ENCODE measurements around the gene PIK3R3. TPM values are rescaled to one million over a fixed set of nuclear protein-coding genes. Genes with fewer than 3 reads are reported as not detected.
A peak's percentile ranks its signal among the peaks of the same experiment; 100 is the strongest.

Gene PIK3R3
- total and polyA plus RNA-seq, 9 of the 15 experiments (the other 6 are each of a cell fraction or from before 2014, with no cell fraction given): 1.4 to 7.7 (median 4.6) TPM

- TF ChIP-seq PBX2 (CRISPR knock-in tag; IDR thresholded peaks at IDR 0.05; ENCODE audit: low read depth) (no peak), PBX2 (tag; conservative IDR thresholded peaks at IDR 0.05; ENCODE audit: low read depth) (no peak), ATF1 (CRISPR knock-in tag; IDR thresholded peaks at IDR 0.05) (no peak), ATF1 (tag; IDR thresholded peaks at IDR 0.05) (peak; percentile 31; the same call in 1 of the 2 replicates), SRSF9 (IDR thresholded peaks at IDR 0.05; ENCODE audit: borderline replicate concordance, low read depth, low read length) (no peak), NKRF (IDR thresholded peaks at IDR 0.05; ENCODE audit: borderline replicate concordance) (peak; percentile 74; the same call in 1 of the 2 replicates), ERF (CRISPR knock-in tag; IDR thresholded peaks at IDR 0.05) (no peak), JUN (IDR thresholded peaks at IDR 0.05; ENCODE audit: borderline replicate concordance, low read depth, low read length) (no peak), JUN (CRISPR knock-in tag; IDR thresholded peaks at IDR 0.05; ENCODE audit: borderline replicate concordance) (0 out of 2 replicates have a peak, but pooled peaks have one; percentile 56), PPARD (CRISPR knock-in tag; IDR thresholded peaks at IDR 0.05) (no peak), E2F5 (CRISPR knock-in tag; IDR thresholded peaks at IDR 0.05) (no peak), TAF1 (IDR thresholded peaks at IDR 0.05; ENCODE audit: control insufficient read depth, extremely low read depth, insufficient read depth, low read length, severe bottlenecking) (no peak), TRIM24 (IDR thresholded peaks at IDR 0.05) (peak in 1 of 2 experiments; percentile 28; a peak in 1 of 4 replicates), DPF2 (IDR thresholded peaks at IDR 0.05) (peak; percentile 77), BRF1 (IDR thresholded peaks at IDR 0.05; ENCODE audit: borderline replicate concordance, extremely low read depth, insufficient read length) (no peak), RFX5 (IDR thresholded peaks at IDR 0.05; ENCODE audit: low read depth, low read length) (no peak), SMAD1 (IDR thresholded peaks at IDR 0.05; ENCODE audit: low read depth, low read length, partially characterized antibody) (no peak), CHD2 (IDR thresholded peaks at IDR 0.05; ENCODE audit: low read depth, low read length) (no peak), SP2 (IDR thresholded peaks at IDR 0.05; ENCODE audit: extremely low read depth, low read depth, low read length, poor library complexity, severe bottlenecking) (no peak), ZNF75A (CRISPR knock-in tag; IDR thresholded peaks at IDR 0.05) (peak; percentile 13; the same call in 1 of the 2 replicates), ZNF165 (CRISPR knock-in tag; IDR thresholded peaks at IDR 0.05; ENCODE audit: borderline replicate concordance) (no peak), ZNF696 (CRISPR knock-in tag; conservative IDR thresholded peaks at IDR 0.05) (no peak)
These were observed 47.0 kb upstream of the PIK3R3 start (continued) for GRCh38 chr1:46179138-46180081.

All from K562 (cell line).